Activated naive CD8-positive, alpha-beta T cell (primary cell): ENCODE measurements around the gene GIT1.

Experiments used
- H3K27ac Mint-ChIP-seq: one replicate; pipeline ENCODE4 v1.8.0; 2021; ENCODE audit warnings: mixed read lengths
- H3K27me3 Mint-ChIP-seq: one replicate; pipeline ENCODE4 v1.8.0; 2021; ENCODE audit warnings: mixed read lengths
- H3K36me3 Mint-ChIP-seq: one replicate; pipeline ENCODE4 v1.8.0; 2021; ENCODE audit warnings: mixed read lengths
- H3K4me1 Mint-ChIP-seq: one replicate; pipeline ENCODE4 v1.8.0; 2021; ENCODE audit warnings: low read depth, mixed read lengths
- H3K4me3 Mint-ChIP-seq: one replicate; pipeline ENCODE4 v1.8.0; 2021; ENCODE audit warnings: mild to moderate bottlenecking, mixed read lengths
- H3K9me3 Mint-ChIP-seq: one replicate; pipeline ENCODE4 v1.8.0; 2021; ENCODE audit warnings: low read depth, mixed read lengths

Gene GIT1

DNA sequence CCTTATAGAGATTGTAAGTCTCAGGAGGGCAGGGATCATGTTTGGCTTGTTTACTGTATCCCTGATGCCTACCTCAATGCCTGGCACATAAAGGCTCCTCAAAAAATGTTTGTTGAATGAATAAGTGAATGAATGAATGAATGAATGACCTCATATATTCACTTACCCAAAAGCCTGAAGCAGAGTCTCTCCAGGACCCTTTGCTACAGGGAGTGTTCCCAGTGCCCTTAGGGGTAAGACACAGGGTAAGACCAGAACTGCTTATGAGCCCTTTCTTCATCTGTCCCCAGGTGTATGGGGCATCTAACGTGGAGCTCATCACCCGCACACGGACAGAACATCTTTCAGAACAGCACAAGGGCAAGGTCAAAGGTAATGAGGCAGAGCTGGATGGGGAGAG is 20.9 kb upstream of the GIT1 start:
- no peaks in the 10 kb centered on the region for H3K36me3 Mint-ChIP-seq
- H3K9me3 Mint-ChIP-seq = no peaks in the 10 kb centered on the region
- no peak overlapping the region for H3K27ac Mint-ChIP-seq
- H3K27me3 Mint-ChIP-seq = no peaks in the 10 kb centered on the region
- H3K4me3 Mint-ChIP-seq = no peak overlapping the region
- peaks cover 16% of the 10 kb centered on the region for H3K4me1 Mint-ChIP-seq

- no peaks in the 10 kb centered on the region for H3K27me3 Mint-ChIP-seq
- peaks cover 3% of the 10 kb centered on the region for H3K4me1 Mint-ChIP-seq
- no peak overlapping the region for H3K4me3 Mint-ChIP-seq
- no peak overlapping the region for H3K27ac Mint-ChIP-seq
- H3K9me3 Mint-ChIP-seq = no peaks in the 10 kb centered on the region
- no peaks in the 10 kb centered on the region for H3K36me3 Mint-ChIP-seq
Observed at GRCh38 chr17:29608986-29609385, 19.5 kb upstream of the GIT1 start.

DNA sequence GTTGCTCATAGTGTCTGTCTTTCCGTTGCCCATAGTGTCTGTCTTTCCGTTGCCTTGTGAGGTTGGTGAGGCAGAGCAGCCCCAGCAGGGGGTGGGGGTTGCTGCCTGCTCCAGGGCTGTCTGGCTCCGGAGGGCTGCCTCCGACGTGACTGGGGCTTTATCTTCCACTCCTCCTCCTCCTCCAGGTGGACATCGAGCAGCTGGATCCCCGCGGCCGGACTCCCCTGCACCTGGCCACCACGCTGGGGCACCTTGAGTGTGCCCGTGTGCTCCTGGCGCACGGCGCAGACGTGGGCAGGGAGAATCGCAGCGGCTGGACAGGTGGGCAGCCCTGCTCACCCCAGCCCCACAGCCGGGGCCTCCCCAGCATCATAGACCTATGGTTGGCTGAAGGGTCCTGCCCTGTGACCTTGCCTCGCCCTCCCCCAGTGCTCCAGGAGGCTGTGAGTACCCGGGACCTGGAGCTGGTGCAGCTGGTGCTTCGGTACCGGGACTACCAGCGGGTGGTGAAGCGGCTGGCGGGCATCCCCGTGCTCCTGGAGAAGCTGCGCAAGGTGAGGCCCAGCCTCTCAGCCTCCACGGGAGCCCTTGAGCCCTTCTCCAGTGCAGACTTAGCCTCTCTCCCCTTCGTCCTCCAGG is 18.2 kb upstream of the GIT1 start:
- Mint-ChIP-seq H3K27ac (no peak overlapping the region), H3K4me1 (no peaks in the 10 kb centered on the region), H3K36me3 (no peaks in the 10 kb centered on the region), H3K4me3 (no peak overlapping the region), H3K27me3 (no peaks in the 10 kb centered on the region), H3K9me3 (no peaks in the 10 kb centered on the region)

DNA sequence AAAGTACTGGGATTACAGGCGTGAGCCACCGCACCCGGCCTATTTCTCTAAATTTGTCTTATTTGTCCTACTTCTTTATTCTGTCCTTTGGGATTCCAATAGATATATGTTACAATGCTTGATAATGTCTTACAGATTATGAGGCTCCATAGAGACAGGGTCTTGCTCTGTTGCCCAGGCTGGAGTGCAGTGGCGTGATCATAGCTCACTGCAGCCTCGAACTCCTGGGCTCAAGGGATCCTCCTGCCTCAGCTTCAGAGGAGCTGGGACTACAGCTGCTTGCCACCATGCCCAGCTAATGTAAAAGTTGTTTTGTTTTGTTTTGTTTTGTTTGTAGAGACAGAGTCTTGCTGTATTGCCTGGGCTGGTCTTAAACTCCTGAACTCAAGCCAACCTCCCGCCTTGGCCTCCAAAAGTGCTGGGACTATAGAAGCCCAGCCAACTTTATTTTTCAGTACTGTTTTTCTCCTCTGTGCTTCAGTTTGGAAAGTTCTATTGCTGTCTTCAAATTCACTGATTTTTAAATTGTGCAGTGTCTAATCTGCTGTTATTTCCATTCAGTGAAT is 13.7 kb upstream of the GIT1 start:
- no peak overlapping the region for H3K4me3 Mint-ChIP-seq
- no peak overlapping the region for H3K27ac Mint-ChIP-seq
- no peaks in the 10 kb centered on the region for H3K4me1 Mint-ChIP-seq
- no peaks in the 10 kb centered on the region for H3K9me3 Mint-ChIP-seq
- no peaks in the 10 kb centered on the region for H3K36me3 Mint-ChIP-seq
- H3K27me3 Mint-ChIP-seq = no peaks in the 10 kb centered on the region

GRCh38 chr17:29597361-29598172 is 8.1 kb upstream of the GIT1 start:
- H3K9me3 Mint-ChIP-seq = no peaks in the 10 kb centered on the region
- no peak overlapping the region for H3K4me3 Mint-ChIP-seq
- peaks cover 12% of the 10 kb centered on the region for H3K4me1 Mint-ChIP-seq
- no peak overlapping the region for H3K27ac Mint-ChIP-seq
- H3K27me3 Mint-ChIP-seq = no peaks in the 10 kb centered on the region
- no peaks in the 10 kb centered on the region for H3K36me3 Mint-ChIP-seq

DNA sequence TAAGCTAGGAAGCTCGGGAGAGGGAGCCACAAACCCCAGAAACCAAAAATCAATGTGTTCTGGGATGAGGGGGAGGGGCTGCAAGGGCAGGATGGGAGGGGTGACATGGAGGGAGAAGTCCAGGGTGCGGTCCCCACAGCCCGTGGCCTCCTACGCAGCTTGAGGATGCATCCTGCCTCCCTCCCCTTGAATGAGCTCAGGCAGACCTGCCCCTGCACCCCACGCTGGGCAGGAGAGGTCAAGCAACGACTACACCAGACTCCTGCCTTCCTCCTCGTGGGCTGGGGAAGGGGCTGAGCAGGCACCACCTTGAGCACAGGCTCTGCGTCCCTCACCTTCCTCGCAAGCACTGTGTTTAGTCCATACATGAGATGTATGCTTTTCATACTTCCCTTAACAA is 7.4 kb upstream of the GIT1 start:
- H3K36me3 Mint-ChIP-seq = no peaks in the 10 kb centered on the region
- peaks cover 20% of the 10 kb centered on the region for H3K4me1 Mint-ChIP-seq
- no peaks in the 10 kb centered on the region for H3K27me3 Mint-ChIP-seq
- no peaks in the 10 kb centered on the region for H3K9me3 Mint-ChIP-seq
- no peak overlapping the region for H3K4me3 Mint-ChIP-seq
- H3K27ac Mint-ChIP-seq = no peak overlapping the region

- H3K9me3 Mint-ChIP-seq = no peaks in the 10 kb centered on the region
- peaks cover 25% of the 10 kb centered on the region for H3K4me1 Mint-ChIP-seq
- no peak overlapping the region for H3K4me3 Mint-ChIP-seq
- H3K27me3 Mint-ChIP-seq = no peaks in the 10 kb centered on the region
- no peaks in the 10 kb centered on the region for H3K36me3 Mint-ChIP-seq
- no peak overlapping the region for H3K27ac Mint-ChIP-seq
Observed at GRCh38 chr17:29595943-29596774, 6.7 kb upstream of the GIT1 start.

DNA sequence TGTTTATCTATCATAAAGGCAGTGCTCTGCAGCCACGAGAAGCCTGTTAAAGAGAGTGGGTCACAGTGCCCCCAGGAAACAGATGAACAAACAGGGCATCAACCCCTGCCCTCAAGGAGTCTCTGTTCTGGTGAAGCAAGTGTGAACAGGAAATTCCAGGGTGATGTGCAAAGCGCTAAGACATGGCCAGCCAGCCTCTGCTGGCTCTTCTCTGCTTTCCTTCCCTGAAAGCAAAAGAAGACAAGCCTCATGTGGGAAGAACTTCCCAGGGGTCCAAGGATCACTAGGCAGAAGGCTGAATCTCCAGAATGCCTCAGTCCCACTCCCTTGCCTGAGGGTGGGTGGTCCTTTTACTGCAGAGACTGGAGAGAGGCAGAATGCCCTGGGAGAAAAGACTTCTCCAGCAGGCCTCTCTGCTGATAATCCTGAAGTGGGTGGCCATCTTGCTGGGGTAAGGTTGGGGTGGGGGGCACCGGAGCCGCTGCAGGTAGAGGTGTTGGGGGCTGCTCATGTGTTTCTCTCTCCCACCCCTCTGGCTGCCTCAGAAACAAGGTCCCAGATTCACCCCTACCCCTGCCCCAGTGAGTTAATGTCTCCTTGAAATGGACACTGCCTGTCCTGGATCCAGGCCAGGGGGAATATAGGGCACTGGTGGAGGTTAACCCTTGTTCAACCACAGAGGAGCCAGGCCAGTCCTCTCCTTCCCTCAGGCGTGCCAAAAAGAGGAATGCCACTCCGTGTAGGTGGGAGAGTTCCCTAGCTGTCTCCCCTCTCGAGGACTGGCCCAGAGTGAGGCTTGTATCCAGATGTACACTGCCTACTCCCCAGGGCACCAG is 5.9 kb upstream of the GIT1 start:
- Mint-ChIP-seq H3K4me3 (peak overlapping the region; percentile 79), H3K36me3 (no peaks in the 10 kb centered on the region), H3K27me3 (no peaks in the 10 kb centered on the region), H3K4me1 (peaks cover 32% of the 10 kb centered on the region), H3K9me3 (no peaks in the 10 kb centered on the region), H3K27ac (no peak overlapping the region)

DNA sequence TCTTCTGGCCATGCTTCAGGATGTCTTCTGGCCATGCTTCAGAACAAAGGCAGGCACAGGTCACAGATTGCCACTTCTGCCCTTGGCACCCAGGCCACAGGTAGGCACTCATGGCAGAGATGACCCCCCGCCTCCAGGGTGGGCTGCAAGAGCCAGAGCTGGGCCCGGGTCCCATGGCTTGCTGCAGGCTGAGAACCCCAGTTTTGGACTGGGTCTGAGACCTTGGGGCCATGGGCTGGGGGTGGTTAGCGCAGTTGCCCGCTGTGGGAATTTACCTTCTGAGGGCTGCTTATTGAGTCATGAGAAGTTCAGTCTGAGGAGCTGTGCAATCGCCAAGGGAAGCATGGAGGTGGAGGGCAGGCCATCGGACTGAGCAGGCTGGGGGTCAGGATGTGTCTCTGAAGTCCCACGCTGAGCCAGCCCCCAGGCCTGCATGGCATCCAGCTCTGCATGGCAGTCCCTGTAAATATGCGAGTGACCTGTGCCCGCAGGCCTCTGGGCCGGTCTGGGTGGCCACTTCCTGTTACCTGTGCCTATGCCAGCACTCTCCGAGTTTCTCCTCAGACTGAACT is 5.2 kb upstream of the GIT1 start:
- no peaks in the 10 kb centered on the region for H3K27me3 Mint-ChIP-seq
- peaks cover 37% of the 10 kb centered on the region for H3K4me1 Mint-ChIP-seq
- H3K4me3 Mint-ChIP-seq = peak overlapping the region; percentile 79
- H3K9me3 Mint-ChIP-seq = no peaks in the 10 kb centered on the region
- H3K36me3 Mint-ChIP-seq = no peaks in the 10 kb centered on the region
- H3K27ac Mint-ChIP-seq = no peak overlapping the region

DNA sequence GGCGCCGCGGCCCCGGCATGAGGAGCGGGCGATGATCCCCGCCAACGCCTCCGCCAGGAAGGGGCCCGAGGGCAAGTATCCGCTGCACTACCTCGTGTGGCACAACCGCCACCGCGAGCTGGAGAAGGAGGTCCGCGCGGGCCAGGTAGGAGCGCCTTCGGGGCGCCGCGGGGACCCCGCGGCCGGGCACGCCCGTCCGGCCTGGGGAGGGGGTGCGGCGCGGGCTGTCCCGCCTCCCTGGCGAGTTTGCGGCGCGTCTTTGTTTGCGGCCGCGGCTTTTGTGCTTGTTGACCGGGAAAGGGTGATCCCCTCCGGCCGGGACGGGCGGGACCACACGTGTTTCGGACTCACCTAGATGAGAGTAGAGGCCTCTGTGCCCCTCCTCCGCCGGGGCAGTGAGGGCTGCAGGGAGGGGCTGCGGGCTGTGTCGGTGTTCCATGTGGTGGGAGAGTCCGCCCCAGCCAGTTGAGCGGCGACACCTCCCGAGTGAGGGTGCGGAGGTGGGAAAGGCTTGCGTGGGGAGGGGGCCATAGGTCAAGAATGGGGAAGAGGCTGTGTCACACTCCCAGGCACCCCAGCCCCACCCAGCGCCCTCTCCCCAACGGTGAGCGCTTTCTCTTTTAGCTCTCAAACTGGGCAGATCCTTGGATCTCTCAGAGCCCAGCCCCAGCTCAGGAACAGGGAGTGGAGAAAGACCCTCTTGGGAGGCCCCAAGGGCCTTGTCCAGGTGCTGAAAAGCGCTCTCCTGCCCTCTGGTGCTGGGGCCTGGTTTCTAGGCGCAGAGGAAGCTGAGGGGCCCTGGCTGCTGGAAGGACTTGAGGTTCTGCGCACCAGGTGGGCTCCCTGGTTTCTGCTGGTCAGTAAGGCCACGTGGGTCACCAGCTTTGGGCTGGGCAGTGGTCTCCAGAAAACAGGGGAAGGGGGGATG is 4.4 kb upstream of the GIT1 start:
- Mint-ChIP-seq H3K9me3 (no peaks in the 10 kb centered on the region), H3K27me3 (no peaks in the 10 kb centered on the region), H3K4me1 (peaks cover 37% of the 10 kb centered on the region), H3K4me3 (peak overlapping the region; percentile 79), H3K36me3 (no peaks in the 10 kb centered on the region), H3K27ac (no peak overlapping the region)

DNA sequence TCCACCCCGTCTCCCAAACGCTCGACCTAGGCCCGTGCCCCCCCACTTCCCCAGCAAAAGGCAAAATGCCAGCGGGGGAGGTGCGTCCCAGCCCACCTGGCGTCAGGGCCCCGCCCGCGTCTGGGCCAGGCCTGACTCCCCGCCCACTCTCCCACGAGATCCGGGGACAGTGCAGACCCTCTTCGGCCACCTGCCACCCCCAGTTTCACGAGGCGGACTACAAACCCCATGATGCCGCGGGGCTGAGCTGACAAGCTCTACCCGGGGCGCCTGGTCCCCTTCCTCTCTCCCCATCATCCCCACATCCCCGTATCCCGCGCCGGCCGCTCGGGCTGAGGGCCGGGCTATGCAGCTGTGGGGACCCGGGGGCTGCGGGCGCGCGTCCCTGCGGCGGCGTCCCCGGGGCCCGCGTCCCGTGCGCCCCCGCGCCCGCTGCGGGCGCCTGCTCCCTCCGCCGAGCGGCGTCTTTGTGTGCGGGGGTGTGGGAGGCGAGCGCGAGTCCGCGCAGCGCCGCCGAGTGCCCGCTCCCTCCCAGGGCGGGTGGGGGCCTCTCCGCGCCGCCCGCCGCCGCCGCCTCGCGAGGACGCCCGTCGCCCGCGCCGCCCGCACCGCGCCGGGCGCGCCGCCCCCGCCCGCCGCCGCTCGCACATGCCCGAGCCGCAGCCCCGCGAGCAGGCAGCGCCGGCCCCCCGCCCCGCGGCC is 3.6 kb upstream of the GIT1 start, which contains the start of gene ANKRD13B:
Gene ANKRD13B (plus strand): TSS at position 283 of the 702 bp plus-strand sequence. CDS start 490 bp downstream, outside the sequence.
- peaks cover 40% of the 10 kb centered on the region for H3K4me1 Mint-ChIP-seq
- H3K27me3 Mint-ChIP-seq = no peaks in the 10 kb centered on the region
- H3K27ac Mint-ChIP-seq = no peak within 1 kb of the TSS
- no peaks in the 10 kb centered on the region for H3K9me3 Mint-ChIP-seq
- H3K4me3 Mint-ChIP-seq = peak within 1 kb of the TSS; percentile 90
- H3K36me3 Mint-ChIP-seq = no peaks in the 10 kb centered on the region

DNA sequence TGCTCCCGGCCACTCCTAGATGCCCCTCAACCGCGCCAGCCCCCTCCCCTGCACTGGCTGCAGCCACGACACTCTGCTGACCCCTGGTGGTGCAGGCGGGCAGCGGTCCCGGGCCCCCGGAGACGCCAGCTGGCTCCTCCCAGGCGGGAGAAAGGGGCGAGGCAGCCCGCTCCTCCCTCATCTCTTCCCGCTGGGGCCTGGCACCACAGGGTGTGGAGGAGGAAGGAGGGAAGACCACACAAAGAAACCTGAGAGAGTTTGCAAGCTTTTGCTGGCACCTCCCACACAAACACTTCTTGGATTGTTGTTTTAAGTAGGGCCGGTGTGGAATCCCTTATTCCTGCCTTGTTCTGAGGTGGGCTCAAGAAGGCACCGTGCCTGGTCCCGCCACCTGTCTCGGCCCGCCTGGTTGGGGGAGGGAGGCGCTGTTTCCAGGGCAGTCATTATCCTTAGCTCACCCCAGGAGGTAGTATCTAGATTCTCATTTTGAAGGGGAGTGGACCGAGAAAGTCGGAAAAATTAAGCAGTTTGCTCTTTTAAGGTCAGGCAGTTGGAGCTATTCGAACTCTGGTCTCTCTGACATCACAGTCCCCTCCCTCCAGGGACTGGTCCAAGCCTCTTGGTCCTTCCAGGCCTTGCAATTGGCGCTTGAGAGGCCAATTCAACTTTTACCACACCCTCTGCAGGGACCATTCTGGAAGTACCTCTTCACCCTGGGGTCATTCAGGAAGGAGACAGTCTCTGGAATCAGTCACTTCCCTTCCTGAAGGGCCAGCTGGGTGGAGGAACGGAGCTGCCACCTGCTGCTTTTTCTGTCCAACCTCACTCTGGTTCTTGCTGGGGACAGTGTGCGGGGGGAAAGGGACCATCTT is 2.5 kb upstream of the GIT1 start:
- H3K27ac Mint-ChIP-seq = peak overlapping the region; percentile 79
- no peaks in the 10 kb centered on the region for H3K9me3 Mint-ChIP-seq
- no peaks in the 10 kb centered on the region for H3K27me3 Mint-ChIP-seq
- H3K4me3 Mint-ChIP-seq = peak overlapping the region; percentile 90
- no peaks in the 10 kb centered on the region for H3K36me3 Mint-ChIP-seq
- H3K4me1 Mint-ChIP-seq = peaks cover 48% of the 10 kb centered on the region
